Testis (tissue), 3 donors: ENCODE measurements around the gene SCYGR2. TPM values are rescaled to one million over a fixed set of nuclear protein-coding genes. Genes with fewer than 3 reads are reported as not detected.

Source experiments
- DNase-seq: peaks from one replicate; pipeline ENCODE4 v3.0.0-alpha.2; 2019
- H3K27ac ChIP-seq, 2 donors: fragments of 200-600 bp; sonication (generic); one replicate each; pipeline ENCODE4 v1.5.1; 2019
- H3K27me3 ChIP-seq: fragments of 200-600 bp; sonication (generic); one replicate; pipeline ENCODE4 v1.5.1; 2019
- H3K36me3 ChIP-seq: fragments of 200-600 bp; sonication (generic); one replicate; pipeline ENCODE4 v1.5.1; 2017; ENCODE audit warnings: low read depth; ENCODE audit errors: missing control alignments
- H3K4me1 ChIP-seq: fragments of 200-600 bp; sonication (generic); one replicate; pipeline ENCODE4 v1.5.1; 2019
- H3K4me3 ChIP-seq, 2 donors: fragments of 200-600 bp; sonication (generic); one replicate each; pipeline ENCODE4 v1.5.1; 2017 to 2019
- H3K9me3 ChIP-seq: fragments of 200-600 bp; sonication (generic); one replicate; pipeline ENCODE4 v1.5.1; 2017
- POLR2A ChIP-seq: fragments of 450-650 bp; IDR thresholded peaks from one replicate; pipeline ENCODE4 v1.6.1; 2017; ENCODE audit warnings: antibody characterized with exemption, mild to moderate bottlenecking, moderate library complexity
- WGBS, 2 donors: methylation state at CpG; one replicate each; pipeline ENCODE4 v1.1.5; 2018; 5-methylcytosine and 5-hydroxymethylcytosine counted together
- intact Hi-C: fragments of 100-400 bp; cut with DNase I; formaldehyde crosslinking; loops from one replicate; pipeline ENCODE4 v1.15.1; 2023; ENCODE audit warnings: low total_unique reads
- polyA plus RNA-seq: library from polyadenylated mRNA; stranded (reverse); fragments of 350-450 nt; fragmentation: Illumina TruSeq; extraction: RNeasy Lipid Tissue Mini Kit (QIAGEN cat#74804); gene quantifications from one replicate; pipeline ENCODE4 v1.2.3, GENCODE V29; 2014; ENCODE audit warnings: low read depth, low replicate concordance; ENCODE audit not compliant: insufficient read depth
- total RNA-seq, 2 donors: library from RNA; depleted of rRNA; stranded (reverse); fragments of >200 nt; gene quantifications; one replicate each; pipeline ENCODE4 v1.2.3, GENCODE V29; 2016
- TF ChIP-seq, protein P1 (sequence below), 3 experiments: fragments of 450-650 bp in 2 of 3; fragments of 200-600 bp in 1 of 3; sonication (generic) in 1 of 3; IDR thresholded peaks; one replicate each; pipeline ENCODE4 v1.5.1; 2016 to 2019; ENCODE audit warnings: antibody characterized with exemption in 3 of 3, mild to moderate bottlenecking in 2 of 3, moderate library complexity in 1 of 3

Gene SCYGR2
- total and polyA plus RNA-seq, 3 donors from 2014 or later: not detected

DNA sequence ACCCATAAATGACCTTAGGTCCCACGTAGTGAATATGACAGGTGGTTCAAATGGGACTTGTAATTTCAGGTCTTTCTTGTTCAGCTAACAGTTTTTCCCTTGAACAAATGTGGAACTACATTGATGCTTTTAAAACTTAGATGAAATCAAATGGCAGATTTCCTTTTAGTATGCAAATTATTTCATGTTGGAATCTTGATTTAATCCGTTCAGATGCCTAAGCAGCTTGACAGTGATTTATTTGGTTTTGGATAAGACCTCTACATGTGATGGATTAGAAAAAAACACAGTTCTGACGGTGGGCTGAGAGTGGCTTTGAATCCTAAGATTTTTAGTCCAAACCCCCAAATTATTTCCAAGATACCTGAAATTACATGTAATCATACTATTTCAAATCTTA, 35.5 kb downstream of the SCYGR2 start:
- Histone ChIP-seq H3K36me3 (no peaks in the 10 kb centered on the region), H3K4me3 (no peak overlapping the region), H3K4me1 (no peaks in the 10 kb centered on the region), H3K27ac (no peak overlapping the region), H3K27me3 (no peaks in the 10 kb centered on the region), H3K9me3 (no peaks in the 10 kb centered on the region)
- intact Hi-C loops: no loop called here
- no peak for DNase-seq
- no peak for TF ChIP-seq POLR2A
- TF ChIP-seq, protein P1, sequence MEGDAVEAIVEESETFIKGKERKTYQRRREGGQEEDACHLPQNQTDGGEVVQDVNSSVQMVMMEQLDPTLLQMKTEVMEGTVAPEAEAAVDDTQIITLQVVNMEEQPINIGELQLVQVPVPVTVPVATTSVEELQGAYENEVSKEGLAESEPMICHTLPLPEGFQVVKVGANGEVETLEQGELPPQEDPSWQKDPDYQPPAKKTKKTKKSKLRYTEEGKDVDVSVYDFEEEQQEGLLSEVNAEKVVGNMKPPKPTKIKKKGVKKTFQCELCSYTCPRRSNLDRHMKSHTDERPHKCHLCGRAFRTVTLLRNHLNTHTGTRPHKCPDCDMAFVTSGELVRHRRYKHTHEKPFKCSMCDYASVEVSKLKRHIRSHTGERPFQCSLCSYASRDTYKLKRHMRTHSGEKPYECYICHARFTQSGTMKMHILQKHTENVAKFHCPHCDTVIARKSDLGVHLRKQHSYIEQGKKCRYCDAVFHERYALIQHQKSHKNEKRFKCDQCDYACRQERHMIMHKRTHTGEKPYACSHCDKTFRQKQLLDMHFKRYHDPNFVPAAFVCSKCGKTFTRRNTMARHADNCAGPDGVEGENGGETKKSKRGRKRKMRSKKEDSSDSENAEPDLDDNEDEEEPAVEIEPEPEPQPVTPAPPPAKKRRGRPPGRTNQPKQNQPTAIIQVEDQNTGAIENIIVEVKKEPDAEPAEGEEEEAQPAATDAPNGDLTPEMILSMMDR (IDR thresholded peaks at IDR 0.05): no peak
- 70 to 72% methylated on average over 3 of the region's 3 CpGs for WGBS, 2 donors

DNA sequence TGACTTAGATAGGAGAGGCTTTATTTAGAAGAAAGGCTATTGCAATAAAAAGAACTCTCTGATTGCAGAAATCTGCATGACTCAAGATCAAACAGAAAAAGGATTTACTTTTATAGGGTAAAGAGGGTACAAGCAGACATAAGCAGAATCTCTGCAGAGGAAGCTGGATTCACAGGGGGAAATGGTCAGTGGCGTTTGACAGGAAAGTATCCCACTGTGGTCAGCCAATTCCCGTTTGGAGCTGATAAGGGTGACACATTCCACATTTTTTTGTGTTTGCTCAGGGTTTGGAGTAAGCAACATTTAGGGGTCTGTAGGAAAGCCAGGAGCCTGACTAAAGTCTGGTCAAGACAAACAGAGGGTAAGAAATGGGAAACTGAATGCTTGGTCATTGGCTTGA, 44.0 kb downstream of the SCYGR2 start:
- no peaks in the 10 kb centered on the region for H3K4me1 ChIP-seq
- no peaks in the 10 kb centered on the region for H3K36me3 ChIP-seq
- intact Hi-C loops: no loop called here
- no peak overlapping the region for H3K4me3 ChIP-seq
- 28 to 37% methylated on average over 2 of the region's 2 CpGs for WGBS, 2 donors
- H3K27me3 ChIP-seq: no peaks in the 10 kb centered on the region
- no peak for DNase-seq
- no peak overlapping the region for H3K27ac ChIP-seq
- TF ChIP-seq POLR2A: no peak
- TF ChIP-seq, protein P1 (IDR thresholded peaks at IDR 0.05): no peak
- H3K9me3 ChIP-seq: no peaks in the 10 kb centered on the region

DNA sequence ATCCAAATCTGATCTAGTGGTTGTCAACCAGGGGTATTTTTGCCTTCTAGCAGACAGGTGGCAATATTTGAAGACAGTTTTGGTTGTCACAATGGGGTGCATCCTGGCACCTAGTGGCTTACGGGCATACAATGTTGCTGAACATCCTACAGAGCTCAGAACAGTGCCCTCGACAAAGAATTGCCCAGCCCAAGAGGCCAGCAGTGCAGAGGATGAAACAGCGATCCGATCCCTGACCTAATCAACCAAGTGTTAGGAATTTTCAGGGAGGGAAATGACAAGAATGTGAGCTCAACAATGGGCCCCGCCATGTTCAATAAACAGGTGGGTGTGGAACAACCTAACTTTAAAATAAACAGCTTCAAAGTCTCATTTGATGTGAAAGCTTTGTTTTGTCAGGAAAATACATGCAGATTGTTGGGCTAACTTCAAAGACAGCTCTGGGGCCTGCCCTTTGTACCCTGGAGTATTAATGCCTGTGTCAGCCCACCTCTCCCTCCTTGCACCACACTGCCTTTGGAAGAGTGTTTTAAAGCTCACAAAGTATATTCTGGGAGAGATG, 45.4 kb downstream of the SCYGR2 start:
- 81 to 86% methylated on average over 5 of the region's 5 CpGs for WGBS, 2 donors
- Histone ChIP-seq H3K27me3 (no peaks in the 10 kb centered on the region), H3K27ac (no peak overlapping the region), H3K4me1 (no peaks in the 10 kb centered on the region), H3K36me3 (no peaks in the 10 kb centered on the region), H3K4me3 (no peak overlapping the region), H3K9me3 (no peaks in the 10 kb centered on the region)
- DNase-seq: no peak
- intact Hi-C loops: no loop called here
- no peak for TF ChIP-seq POLR2A
- TF ChIP-seq, protein P1 (IDR thresholded peaks at IDR 0.05): no peak

Other genes with a start within 250 kb of the SCYGR2 start
- gene TM4SF20, start 219.6 kb upstream of the SCYGR2 start, total RNA-seq: 1 to 10 TPM in 1 of 2 donors, under 1 TPM in 1; 0.79 to 2.2 TPM
- 5.5 TPM for gene TM4SF20, start 219.6 kb upstream of the SCYGR2 start, polyA plus RNA-seq
- not detected for gene SCYGR1, start 210.9 kb upstream of the SCYGR2 start, total RNA-seq
- not detected for gene SCYGR1, start 210.9 kb upstream of the SCYGR2 start, polyA plus RNA-seq
- 100 to 1,000 TPM; 126 to 135 TPM for gene AGFG1, start 126.7 kb upstream of the SCYGR2 start, total RNA-seq
- 192 TPM for gene AGFG1, start 126.7 kb upstream of the SCYGR2 start, polyA plus RNA-seq
- not detected for gene SCYGR3, start 15.9 kb downstream of the SCYGR2 start, total RNA-seq
- gene SCYGR3, start 15.9 kb downstream of the SCYGR2 start, polyA plus RNA-seq: not detected
- gene SCYGR4, start 18.6 kb downstream of the SCYGR2 start, total RNA-seq: not detected
- not detected for gene SCYGR4, start 18.6 kb downstream of the SCYGR2 start, polyA plus RNA-seq
- not detected for gene SCYGR5, start 67.9 kb downstream of the SCYGR2 start, total RNA-seq
- not detected for gene SCYGR5, start 67.9 kb downstream of the SCYGR2 start, polyA plus RNA-seq
- under 1 TPM; 0.50 to 0.71 TPM for gene SLC19A3, start 119.1 kb downstream of the SCYGR2 start, total RNA-seq
- 0.79 TPM for gene SLC19A3, start 119.1 kb downstream of the SCYGR2 start, polyA plus RNA-seq
- gene SCYGR6, start 125.9 kb downstream of the SCYGR2 start, total RNA-seq: not detected
- gene SCYGR6, start 125.9 kb downstream of the SCYGR2 start, polyA plus RNA-seq: not detected
- not detected for gene SCYGR7, start 129.4 kb downstream of the SCYGR2 start, total RNA-seq
- not detected for gene SCYGR7, start 129.4 kb downstream of the SCYGR2 start, polyA plus RNA-seq
- not detected for gene SCYGR8, start 147.0 kb downstream of the SCYGR2 start, total RNA-seq
- not detected for gene SCYGR8, start 147.0 kb downstream of the SCYGR2 start, polyA plus RNA-seq
- under 1 TPM; 0.55 to 0.81 TPM for gene CCL20, start 214.9 kb downstream of the SCYGR2 start, total RNA-seq
- 0.99 TPM for gene CCL20, start 214.9 kb downstream of the SCYGR2 start, polyA plus RNA-seq